Measurements from ENCODE around the gene EML6.
"Not testable (repeated sequence)": the region's sequence is repeated elsewhere in the genome, so short reads cannot be mapped to it uniquely, and the experiment has no call there.

Gene EML6

DNA sequence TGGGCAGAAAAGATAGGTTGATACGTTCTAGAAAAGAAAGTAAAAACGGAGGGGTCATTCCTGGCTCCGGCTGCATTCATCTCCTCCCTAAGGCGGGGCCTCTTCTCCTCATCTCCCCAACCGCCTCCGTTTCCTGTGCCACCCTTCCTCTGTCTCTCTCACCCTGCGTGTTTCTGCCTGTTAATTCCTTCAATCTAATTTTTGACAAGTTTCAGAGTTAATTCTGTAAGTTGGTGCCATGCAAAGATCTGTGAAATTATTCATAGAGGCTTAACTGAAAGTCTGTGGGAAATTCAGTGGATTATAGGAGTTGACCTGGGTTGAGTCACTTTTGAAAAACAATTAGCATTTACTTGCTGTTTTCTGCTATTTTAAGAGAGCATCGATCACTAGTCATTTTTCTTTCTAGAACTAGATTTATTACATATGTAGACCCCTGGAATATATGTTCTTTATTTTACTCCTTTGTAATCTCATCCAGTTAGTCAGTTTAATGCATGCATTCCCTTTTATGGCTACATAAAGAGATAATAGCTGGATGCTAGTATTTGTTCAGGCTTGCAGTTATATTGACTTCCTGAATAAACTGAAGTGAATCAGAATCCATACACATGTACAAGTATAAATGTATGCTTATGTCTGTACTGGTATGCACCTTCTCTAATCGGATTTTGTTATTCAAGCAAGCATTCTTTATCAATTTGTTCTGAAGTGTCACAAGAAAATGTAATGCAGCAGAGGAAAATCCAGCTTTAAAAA lies 91.1 kb downstream of the EML6 start:
- no peak for TF ChIP-seq POLR2A (IDR thresholded peaks at IDR 0.05; ENCODE audit: low read depth, low read length)
- peak; percentile 75 for FAIRE-seq
- DNase-seq (ENCODE audit: insufficient read length, low spot score): no peak

GRCh38 chr2:54815148-54815539 lies 91.7 kb downstream of the EML6 start:
- FAIRE-seq (no peak), DNase-seq (ENCODE audit: insufficient read length, low spot score) (no peak)
- TF ChIP-seq POLR2A (IDR thresholded peaks at IDR 0.05; ENCODE audit: low read depth, low read length): no peak

DNA sequence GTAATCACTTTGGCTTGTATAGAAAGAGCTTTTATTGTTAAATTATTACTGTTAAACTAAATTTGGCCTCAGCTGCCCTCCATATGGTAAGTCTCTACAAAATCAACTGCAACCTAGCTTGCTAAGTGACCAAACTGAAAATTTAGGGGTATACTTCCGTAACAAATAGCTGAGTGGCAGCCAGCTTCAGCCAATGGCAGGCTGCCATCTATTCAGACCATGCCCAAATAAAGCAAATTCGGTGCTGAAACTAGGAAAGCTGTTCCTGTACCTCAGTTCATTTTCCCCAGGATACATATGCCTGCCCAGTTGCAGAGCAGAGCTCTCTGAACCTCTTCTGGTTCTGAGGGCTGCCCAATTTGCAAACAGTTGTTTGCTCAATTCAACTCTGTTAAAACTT lies 94.8 kb downstream of the EML6 start:
- no peak for DNase-seq (ENCODE audit: insufficient read length, low spot score)

GRCh38 chr2:54820558-54820957 lies 97.1 kb downstream of the EML6 start:
- FAIRE-seq (no peak), DNase-seq (ENCODE audit: insufficient read length, low spot score) (no peak)
- TF ChIP-seq POLR2A (IDR thresholded peaks at IDR 0.05; ENCODE audit: low read depth, low read length): no peak

More for the DNA sequence above, 94.8 kb downstream of the EML6 start:
- no peak for TF ChIP-seq POLR2A (IDR thresholded peaks at IDR 0.05; ENCODE audit: low read depth, low read length)
- FAIRE-seq: no peak

DNA sequence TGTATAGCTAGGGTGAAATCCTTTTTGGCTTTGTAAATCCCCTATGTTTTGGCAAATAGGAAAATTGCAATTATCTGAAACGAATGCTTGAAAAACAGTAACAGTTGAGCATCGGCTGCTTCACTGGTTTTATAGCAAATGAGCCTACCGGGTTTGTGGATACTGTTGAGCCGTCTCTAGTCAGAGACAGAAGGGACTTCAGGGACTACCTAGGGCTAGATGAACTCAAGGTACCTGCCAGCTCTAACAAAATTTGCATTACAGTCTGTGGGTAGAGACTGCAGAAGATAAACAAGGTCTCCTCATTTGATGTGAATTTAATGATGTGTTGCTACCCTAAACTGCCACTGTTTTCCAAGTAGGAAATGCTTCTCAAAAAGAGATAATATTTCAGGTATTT lies 101.1 kb downstream of the EML6 start:
- no peak for TF ChIP-seq POLR2A (IDR thresholded peaks at IDR 0.05; ENCODE audit: low read depth, low read length)
- FAIRE-seq (no peak), DNase-seq (ENCODE audit: insufficient read length, low spot score) (no peak)

GRCh38 chr2:54830546-54830945 lies 107.1 kb downstream of the EML6 start:
- no peak for TF ChIP-seq POLR2A (IDR thresholded peaks at IDR 0.05; ENCODE audit: low read depth, low read length)
- FAIRE-seq (no peak), DNase-seq (ENCODE audit: insufficient read length, low spot score) (no peak)

GRCh38 chr2:54831480-54831879 lies 108.0 kb downstream of the EML6 start:
- FAIRE-seq (no peak), DNase-seq (ENCODE audit: insufficient read length, low spot score) (no peak)
- no peak for TF ChIP-seq POLR2A (IDR thresholded peaks at IDR 0.05; ENCODE audit: low read depth, low read length)

- DNase-seq (ENCODE audit: insufficient read length, low spot score): no peak
- no peak for FAIRE-seq
- TF ChIP-seq POLR2A (IDR thresholded peaks at IDR 0.05; ENCODE audit: low read depth, low read length): no peak
Measured at GRCh38 chr2:54834721-54835120, 111.3 kb downstream of the EML6 start.

DNA sequence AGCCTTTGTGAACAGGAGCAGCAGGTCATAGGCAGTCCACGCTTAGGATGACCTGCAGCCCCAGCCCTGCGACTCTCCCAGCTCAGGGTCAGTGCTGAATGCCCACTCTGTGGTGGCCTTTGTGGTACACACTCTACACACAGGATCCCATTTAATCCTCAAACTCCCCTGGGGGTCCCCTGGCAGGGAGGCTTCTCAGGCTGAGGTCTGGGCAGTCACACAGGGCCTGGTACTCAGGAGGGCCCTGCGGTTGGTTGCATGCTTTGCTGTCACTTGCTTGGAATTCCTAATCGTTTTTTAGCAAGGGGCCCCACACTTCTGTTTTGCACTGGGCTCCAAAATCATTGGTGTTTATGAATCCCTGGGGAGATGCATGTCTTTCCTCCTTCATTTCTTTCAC lies 113.0 kb downstream of the EML6 start:
- DNase-seq (ENCODE audit: insufficient read length, low spot score) (no peak), FAIRE-seq (no peak)
- no peak for TF ChIP-seq POLR2A (IDR thresholded peaks at IDR 0.05; ENCODE audit: low read depth, low read length)

GRCh38 chr2:54838585-54839035 lies 115.1 kb downstream of the EML6 start:
- FAIRE-seq (peak; percentile 93), DNase-seq (ENCODE audit: insufficient read length, low spot score) (no peak)
- TF ChIP-seq POLR2A (IDR thresholded peaks at IDR 0.05; ENCODE audit: low read depth, low read length): no peak

- FAIRE-seq: no peak
- TF ChIP-seq POLR2A (IDR thresholded peaks at IDR 0.05; ENCODE audit: low read depth, low read length): no peak
- DNase-seq (ENCODE audit: insufficient read length, low spot score): no peak
Measured at GRCh38 chr2:54839461-54840255, 116.2 kb downstream of the EML6 start.

DNA sequence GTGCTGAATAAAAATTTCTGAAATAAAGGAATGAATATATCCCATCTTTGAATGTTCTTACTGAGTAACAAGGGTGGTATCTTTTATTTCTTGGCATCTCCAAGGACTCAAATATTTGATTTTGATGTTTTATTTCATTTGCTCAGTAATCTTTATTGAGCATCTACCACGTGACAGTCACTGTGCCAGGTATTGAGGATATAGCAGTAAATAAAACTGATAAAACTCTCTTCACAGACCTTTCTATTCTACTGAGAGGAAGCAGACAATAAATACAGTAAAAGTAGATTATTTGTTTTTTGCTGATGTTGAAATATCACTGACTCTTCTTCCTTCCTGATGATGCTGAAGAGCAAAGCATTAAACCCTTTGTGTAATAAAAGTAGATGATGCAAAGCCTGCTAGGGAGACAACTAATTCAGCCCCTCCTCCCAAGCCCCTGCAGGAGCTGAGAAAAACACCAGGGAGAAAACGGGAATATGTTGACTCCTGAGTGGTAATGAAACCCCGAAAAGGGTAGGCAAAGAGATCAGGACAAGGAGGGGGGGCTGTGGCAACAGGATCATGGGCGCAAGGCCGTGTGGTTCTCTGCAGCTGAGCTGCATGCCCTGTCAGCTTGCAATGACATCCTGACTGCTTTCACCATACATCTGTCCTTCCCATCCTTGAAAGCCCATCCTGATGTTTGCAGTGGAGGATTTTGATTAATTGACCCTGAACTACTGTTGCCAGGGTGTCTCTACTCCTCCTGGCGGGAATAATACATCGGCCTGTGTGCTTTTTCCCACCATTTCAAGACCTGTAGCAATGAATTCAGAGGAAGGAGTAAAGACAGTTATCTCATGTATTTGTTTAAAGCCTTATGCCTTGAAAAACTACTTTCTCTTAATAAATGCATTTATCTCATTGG lies 117.4 kb downstream of the EML6 start:
- FAIRE-seq (no peak), DNase-seq (ENCODE audit: insufficient read length, low spot score) (no peak)
- TF ChIP-seq POLR2A (IDR thresholded peaks at IDR 0.05; ENCODE audit: low read depth, low read length): no peak

DNA sequence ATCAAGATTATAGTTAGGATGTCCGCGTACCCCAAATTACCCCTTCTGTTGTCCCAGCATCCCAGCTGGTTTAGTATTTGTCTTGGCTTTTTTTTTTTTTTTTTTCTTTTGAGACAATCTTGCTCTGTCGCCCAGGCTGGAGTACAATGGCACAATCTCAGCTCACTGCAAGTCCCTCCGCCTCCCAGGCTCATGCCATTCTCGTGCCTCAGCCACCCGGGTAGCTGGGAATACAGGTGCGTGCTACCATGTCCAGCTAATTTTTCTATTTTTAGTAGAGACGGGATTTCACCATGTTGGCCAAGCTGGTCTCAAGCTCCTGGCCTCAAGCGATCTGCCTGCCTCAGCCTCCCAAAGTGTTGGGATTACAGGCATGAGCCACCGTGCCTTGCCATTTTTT lies 118.0 kb downstream of the EML6 start:
- FAIRE-seq: not testable (repeated sequence)

DNA sequence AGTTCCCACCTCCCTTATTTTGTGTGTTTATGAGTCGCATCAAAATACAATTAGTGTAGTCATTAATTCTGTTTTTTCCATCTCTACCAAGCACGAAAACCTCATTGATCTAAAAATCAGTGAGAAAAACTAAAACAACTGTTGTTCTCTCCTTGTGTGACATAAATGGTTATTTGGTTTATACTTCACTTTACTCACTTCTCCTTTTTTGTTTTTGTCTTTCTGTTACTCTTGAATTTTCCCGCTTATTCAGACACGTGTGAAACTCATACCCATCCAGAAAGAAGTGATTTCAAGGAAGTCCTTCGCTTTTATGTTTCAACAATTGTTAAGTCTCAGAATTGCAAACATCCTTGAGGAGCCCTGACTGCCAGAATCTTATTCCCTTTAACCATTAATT lies 121.6 kb downstream of the EML6 start:
- FAIRE-seq: no peak

More for the DNA sequence above, 118.0 kb downstream of the EML6 start:
- DNase-seq (ENCODE audit: insufficient read length, low spot score): not testable (repeated sequence)

More for the DNA sequence above, 121.6 kb downstream of the EML6 start:
- no peak for DNase-seq (ENCODE audit: insufficient read length, low spot score)
- no peak for TF ChIP-seq POLR2A (IDR thresholded peaks at IDR 0.05; ENCODE audit: low read depth, low read length)

Measured in H54 (cell line).